SU-DHL-6 (cell line): ENCODE results near the gene ME1.

Experiments used
- H2AFZ ChIP-seq: fragments of 200-600 bp; sonication (generic); 2 replicates; pipeline ENCODE4 v1.6.1; 2014; ENCODE audit warnings: low read depth, mild to moderate bottlenecking, moderate library complexity, mixed read lengths, antibody characterized with exemption, low read length; ENCODE audit not compliant: severe bottlenecking
- H3F3A ChIP-seq: fragments of 200-600 bp; shearing (Covaris generic); 2 replicates; pipeline ENCODE4 v1.6.0; 2016; ENCODE audit warnings: antibody characterized with exemption, mild to moderate bottlenecking; ENCODE audit not compliant: insufficient read depth
- H3K27ac ChIP-seq: fragments of 200-600 bp; sonication (generic); 2 replicates; pipeline ENCODE4 v1.5.1; 2016; ENCODE audit warnings: low read depth, mild to moderate bottlenecking, low read length, moderate library complexity, mixed read lengths
- H3K27me3 ChIP-seq: fragments of 200-600 bp; sonication (generic), shearing (Covaris generic); 2 replicates; pipeline ENCODE4 v1.6.0; 2014; ENCODE audit warnings: mild to moderate bottlenecking, low read length
- H3K36me3 ChIP-seq: fragments of 200-600 bp; sonication (generic); 2 replicates; pipeline ENCODE4 v1.6.1; 2014; ENCODE audit warnings: mild to moderate bottlenecking, low read length, mixed read lengths
- H3K4me2 ChIP-seq: fragments of 300-600, 200-600 bp; shearing (Covaris generic), sonication (generic); 2 replicates; pipeline ENCODE4 v1.6.0; 2014; ENCODE audit warnings: low read length, low read depth, mild to moderate bottlenecking; ENCODE audit not compliant: poor library complexity, severe bottlenecking
- H3K4me3 ChIP-seq: fragments of 200-600 bp; sonication (generic); 2 replicates; pipeline ENCODE4 v1.5.1; 2014; ENCODE audit warnings: antibody characterized with exemption, low read length, mild to moderate bottlenecking, mixed read lengths; ENCODE audit not compliant: insufficient read depth, poor library complexity, severe bottlenecking
- H3K79me2 ChIP-seq: fragments of 200-600 bp; sonication (generic); 2 replicates; pipeline ENCODE4 v1.6.1; 2014; ENCODE audit warnings: mild to moderate bottlenecking, low read length, moderate library complexity; ENCODE audit not compliant: insufficient read depth
- H3K9ac ChIP-seq: fragments of 200-600 bp; sonication (generic); 2 replicates; pipeline ENCODE4 v1.7.0; 2014; ENCODE audit warnings: mild to moderate bottlenecking, low read length
- H3K9me2 ChIP-seq: fragments of 200-600 bp; sonication (generic); replicated peaks from 2 replicates; pipeline ENCODE4 v1.6.1; 2014; ENCODE audit warnings: low read length; ENCODE audit not compliant: insufficient read depth
- H3K9me3 ChIP-seq: fragments of 200-600 bp; sonication (generic); 2 replicates; pipeline ENCODE4 v1.6.1; 2014; ENCODE audit warnings: low read length, mixed read lengths; ENCODE audit not compliant: insufficient read depth
- H4K20me1 ChIP-seq: fragments of 200-600 bp; sonication (generic); 2 replicates; pipeline ENCODE4 v1.6.1; 2014; ENCODE audit warnings: low read depth, mild to moderate bottlenecking, antibody characterized with exemption, low read length, moderate library complexity, mixed read lengths
- CTCF ChIP-seq: fragments of 200-600 bp; sonication (generic); IDR thresholded peaks from one replicate; pipeline ENCODE4 v1.5.1; 2017; ENCODE audit warnings: antibody characterized with exemption, mild to moderate bottlenecking, low read length, moderate library complexity; ENCODE audit not compliant: insufficient read depth, poor library complexity, severe bottlenecking
- EZH2phosphoT487 ChIP-seq: fragments of 200-600 bp; sonication (generic), shearing (Covaris generic); conservative IDR thresholded peaks from 2 replicates; pipeline ENCODE4 v1.6.1; 2018; ENCODE audit warnings: mild to moderate bottlenecking, antibody characterized with exemption, low read length, moderate library complexity, mixed read lengths

The ME1 gene

GRCh38 chr6:83443516-83443915 lies 12.7 kb upstream of the ME1 start:
- Histone ChIP-seq H3K4me3 (no peak overlapping the region), H3K9me3 (no peaks in the 10 kb centered on the region), H3K27ac (no peak overlapping the region), H3K4me2 (no peak overlapping the region), H3K9ac (no peak overlapping the region), H3F3A (no peaks in the 10 kb centered on the region), H3K9me2 (no peaks in the 10 kb centered on the region), H3K36me3 (no peaks in the 10 kb centered on the region), H2AFZ (no peak overlapping the region), H3K27me3 (no peaks in the 10 kb centered on the region), H3K79me2 (no peaks in the 10 kb centered on the region), H4K20me1 (no peaks in the 10 kb centered on the region)
- TF ChIP-seq CTCF: no peak

- Histone ChIP-seq H3K27me3 (no peaks in the 10 kb centered on the region), H3K27ac (no peak overlapping the region), H3K9me2 (no peaks in the 10 kb centered on the region), H3K4me2 (no peak overlapping the region), H4K20me1 (no peaks in the 10 kb centered on the region), H3K4me3 (no peak overlapping the region), H3K9ac (no peak overlapping the region), H3F3A (no peaks in the 10 kb centered on the region), H2AFZ (no peak overlapping the region), H3K9me3 (no peaks in the 10 kb centered on the region), H3K79me2 (no peaks in the 10 kb centered on the region), H3K36me3 (no peaks in the 10 kb centered on the region)
- TF ChIP-seq CTCF (no peak), EZH2phosphoT487 (no peak)
These were observed 11.9 kb upstream of the ME1 start for GRCh38 chr6:83442752-83443151.

- no peak overlapping the region for H3K9ac ChIP-seq
- no peaks in the 10 kb centered on the region for H3F3A ChIP-seq
- no peak overlapping the region for H3K4me3 ChIP-seq
- H3K36me3 ChIP-seq: no peaks in the 10 kb centered on the region
- no peak overlapping the region for H3K4me2 ChIP-seq
- H3K9me2 ChIP-seq: no peaks in the 10 kb centered on the region
- TF ChIP-seq CTCF (no peak), EZH2phosphoT487 (no peak)
- no peaks in the 10 kb centered on the region for H3K9me3 ChIP-seq
- H3K27ac ChIP-seq: no peak overlapping the region
- no peaks in the 10 kb centered on the region for H3K79me2 ChIP-seq
- H2AFZ ChIP-seq: no peak overlapping the region
- no peaks in the 10 kb centered on the region for H3K27me3 ChIP-seq
- no peaks in the 10 kb centered on the region for H4K20me1 ChIP-seq
These were observed 8.3 kb upstream of the ME1 start for GRCh38 chr6:83439201-83439600.

- Histone ChIP-seq H3K36me3 (no peaks in the 10 kb centered on the region), H3F3A (no peaks in the 10 kb centered on the region), H3K9me2 (no peaks in the 10 kb centered on the region), H3K4me2 (no peak overlapping the region), H4K20me1 (no peaks in the 10 kb centered on the region), H2AFZ (no peak overlapping the region), H3K27me3 (no peaks in the 10 kb centered on the region), H3K9ac (no peak overlapping the region), H3K9me3 (no peaks in the 10 kb centered on the region), H3K4me3 (no peak overlapping the region), H3K79me2 (no peaks in the 10 kb centered on the region), H3K27ac (no peak overlapping the region)
- TF ChIP-seq CTCF (no peak), EZH2phosphoT487 (no peak)
These were observed 5.8 kb upstream of the ME1 start for GRCh38 chr6:83436674-83437073.
